HCT116 (cell line): ENCODE measurements around the gene AP5M1. TPM values are rescaled to one million over a fixed set of nuclear protein-coding genes. Genes with fewer than 3 reads are reported as not detected.

Experiments used
- ATAC-seq: fragments of 200-7000 bp; cut with Tn5 transposase; 2 replicates; pipeline ENCODE4 v1.9.1; 2020; ENCODE audit warnings: mild to moderate bottlenecking, moderate library complexity
- BruUV-seq: library from RNA; stranded (reverse); fragments of 400-500 nt; replicated peaks from 2 replicates; lab custom pipeline; 2021; lab: Mats Ljungman, UMichigan
- CTCF ChIA-PET: fragments of 300-600 bp; sonication (Branson Sonifier 250); formaldehyde crosslinking; loops from one replicate; lab custom pipeline; 2021; ENCODE audit warnings: antibody characterized with exemption; lab: Charles Lee
- POLR2A ChIA-PET: fragments of 300-600, 350-600 bp; sonication (Branson Sonifier 250); formaldehyde crosslinking; loops from one replicate; lab custom pipeline; 2021; ENCODE audit warnings: antibody characterized with exemption; lab: Charles Lee
- RAD21 ChIA-PET, 2 experiments: fragments of 300-600 bp; sonication (Branson Sonifier 250); formaldehyde crosslinking; loops; one replicate each; lab custom pipeline; 2023; ENCODE audit warnings: low total read pairs in 2 of 2; ENCODE audit not compliant: uncharacterized antibody in 2 of 2, unreplicated experiment in 2 of 2, low non-redundant PET in 1 of 2; lab: Charles Lee
- DNase-seq: peaks from one replicate; pipeline ENCODE4 v3.0.0-alpha.2; 2010; ENCODE audit warnings: low read depth, low spot score
- H2AFZ ChIP-seq: fragments of 200-600 bp; shearing (Covaris generic), sonication (generic); 2 replicates; pipeline ENCODE4 v1.6.1; 2017; ENCODE audit warnings: low read depth, mixed run types, mixed read lengths, antibody characterized with exemption, low read length; ENCODE audit not compliant: poor library complexity, severe bottlenecking
- H3K27ac ChIP-seq: 2 replicates; pipeline ENCODE4 v1.5.1; 2012; ENCODE audit warnings: low read depth, low read length
- H3K27me3 ChIP-seq: fragments of 200-600 bp; sonication (generic); 2 replicates; pipeline ENCODE4 v1.6.1; 2016; ENCODE audit warnings: mixed run types, low read length, mixed read lengths; ENCODE audit not compliant: insufficient read depth
- H3K36me3 ChIP-seq, 2 experiments: fragments of 200-500 bp in 1 of 2; fragments of 200-600 bp in 1 of 2; sonication (Bioruptor generic) in 1 of 2; sonication (generic) in 1 of 2; 2 replicates each; pipeline versions ENCODE4 v1.5.1 to v1.6.1; 2014 to 2016; ENCODE audit warnings: low read length in 2 of 2, inconsistent platforms in 1 of 2, mixed read lengths in 1 of 2, mixed run types in 1 of 2; ENCODE audit not compliant: insufficient read depth in 2 of 2, control insufficient read depth in 1 of 2
- H3K4me1 ChIP-seq, 2 experiments: fragments of 200-600 bp in 1 of 2; sonication (generic) in 1 of 2; 2 replicates each; pipeline versions ENCODE4 v1.5.1 to v1.6.1; 2012 to 2017; ENCODE audit warnings: low read length in 2 of 2, inconsistent platforms in 1 of 2, mild to moderate bottlenecking in 1 of 2, mixed read lengths in 1 of 2, mixed run types in 1 of 2, moderate library complexity in 1 of 2; ENCODE audit not compliant: insufficient read depth in 2 of 2, control insufficient read depth in 1 of 2
- H3K4me2 ChIP-seq: fragments of 200-600 bp; sonication (generic); 2 replicates; pipeline ENCODE4 v1.6.1; 2017; ENCODE audit warnings: mixed run types, low read length, mixed read lengths
- H3K4me3 ChIP-seq, 2 experiments: fragments of 200-600 bp in 1 of 2; sonication (generic) in 1 of 2; replicated peaks in 1 of 2; 2 replicates each; pipeline ENCODE4 v1.5.1; 2011 to 2016; ENCODE audit warnings: low read length in 2 of 2, control low read depth in 1 of 2, low read depth in 1 of 2, mild to moderate bottlenecking in 1 of 2, mixed read lengths in 1 of 2, mixed run types in 1 of 2
- H3K79me2 ChIP-seq: fragments of 200-600 bp; sonication (generic); 2 replicates; pipeline ENCODE4 v1.6.1; 2017; ENCODE audit warnings: mild to moderate bottlenecking, mixed run types, low read length, moderate library complexity, mixed read lengths; ENCODE audit not compliant: insufficient read depth
- H3K9ac ChIP-seq: fragments of 200-600 bp; sonication (generic); 2 replicates; pipeline ENCODE4 v1.6.1; 2016; ENCODE audit warnings: low read length, mixed read lengths
- H3K9me2 ChIP-seq: fragments of 200-600 bp; sonication (generic), shearing (Covaris generic); 2 replicates; pipeline ENCODE4 v1.6.1; 2017; ENCODE audit warnings: mixed run types, mild to moderate bottlenecking, moderate library complexity; ENCODE audit not compliant: insufficient read depth
- H3K9me3 ChIP-seq, 2 experiments: fragments of 200-500 bp in 1 of 2; fragments of 200-600 bp in 1 of 2; sonication (Bioruptor generic) in 1 of 2; sonication (generic) in 1 of 2; 2 replicates each; pipeline ENCODE4 v1.6.1; 2014 to 2017; ENCODE audit warnings: low read length in 2 of 2, mixed read lengths in 2 of 2, inconsistent platforms in 1 of 2, low read depth in 1 of 2, mild to moderate bottlenecking in 1 of 2, mixed run types in 1 of 2, moderate library complexity in 1 of 2; ENCODE audit not compliant: control insufficient read depth in 1 of 2, insufficient read depth in 1 of 2
- H4K20me1 ChIP-seq: fragments of 200-600 bp; sonication (generic), shearing (Covaris generic); 2 replicates; pipeline ENCODE4 v1.6.1; 2017; ENCODE audit warnings: mixed run types, mild to moderate bottlenecking, moderate library complexity; ENCODE audit not compliant: insufficient read depth
- CBX3 ChIP-seq: IDR thresholded peaks from 2 replicates; pipeline ENCODE4 v1.6.1; 2012; ENCODE audit warnings: low read depth
- ELF1 ChIP-seq: IDR thresholded peaks from 2 replicates; pipeline ENCODE4 v1.6.1; 2012; ENCODE audit warnings: low read depth, borderline replicate concordance
- EZH2phosphoT487 ChIP-seq: fragments of 200-600 bp; IDR thresholded peaks from 2 replicates; pipeline ENCODE4 v1.6.1; 2018; ENCODE audit warnings: antibody characterized with exemption, borderline replicate concordance
- POLR2AphosphoS5 ChIP-seq: IDR thresholded peaks from 2 replicates; pipeline ENCODE4 v1.6.1; 2011; ENCODE audit warnings: mild to moderate bottlenecking, low read depth, low read length, moderate library complexity
- SIN3A ChIP-seq: IDR thresholded peaks from 2 replicates; pipeline ENCODE4 v1.6.1; 2012; ENCODE audit warnings: low read depth
- SP1 ChIP-seq: IDR thresholded peaks from 2 replicates; pipeline ENCODE4 v1.6.1; 2012; ENCODE audit warnings: low read depth
- YY1 ChIP-seq: IDR thresholded peaks from 2 replicates; pipeline ENCODE4 v1.6.1; 2011; ENCODE audit warnings: low read length, low read depth, moderate library complexity, mild to moderate bottlenecking; ENCODE audit not compliant: insufficient replicate concordance; ENCODE audit errors: extremely low read depth
- ZFX ChIP-seq: fragments of 450-650 bp; IDR thresholded peaks from 2 replicates; pipeline ENCODE4 v1.6.1; 2017
- intact Hi-C: fragments of 100-400 bp; cut with micrococcal nuclease; formaldehyde crosslinking; loops from 2 replicates; pipeline ENCODE4 v1.10.0; 2022
- total RNA-seq: library from RNA; stranded (reverse); gene quantifications from one replicate; pipeline ENCODE4 v1.2.1, GENCODE V29; 2021; ENCODE audit not compliant: unreplicated experiment
- TF ChIP-seq, protein P1 (sequence below), 3 experiments: fragments of 200-600 bp in 1 of 3; sonication (generic) in 1 of 3; IDR thresholded peaks in 2 of 3; conservative IDR thresholded peaks in 1 of 3; 2 replicates each; pipeline ENCODE4 v1.5.1; 2012 to 2017; ENCODE audit warnings: low read depth in 2 of 3, low read length in 2 of 3, antibody characterized with exemption in 1 of 3, borderline replicate concordance in 1 of 3, control low read depth in 1 of 3, mild to moderate bottlenecking in 1 of 3, mixed read lengths in 1 of 3, mixed run types in 1 of 3, moderate library complexity in 1 of 3; ENCODE audit not compliant: insufficient read depth in 1 of 3

The AP5M1 gene
- total RNA-seq, 1 experiment from 2014 or later = 25.3 TPM

DNA sequence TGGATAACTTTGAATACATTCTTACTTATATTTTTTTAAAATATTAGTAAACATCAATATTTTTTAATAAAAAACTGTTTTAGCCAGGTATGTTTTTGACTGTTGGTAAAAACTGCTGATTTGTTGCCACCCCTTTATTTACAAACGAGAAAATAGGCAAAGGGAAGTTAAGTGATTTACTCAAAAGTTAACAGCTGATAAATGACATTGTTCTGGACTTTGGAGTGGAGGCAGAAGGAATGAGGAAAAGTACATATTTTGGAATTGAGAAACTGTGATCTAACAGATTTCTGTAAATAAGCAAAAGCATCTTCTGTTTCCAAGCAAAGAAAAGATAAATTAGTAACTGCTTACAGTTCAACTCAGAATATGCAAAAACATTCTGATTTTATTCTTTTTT lies 4.5 kb downstream of the AP5M1 start (continued):
- TF ChIP-seq EZH2phosphoT487 = no peak
- no peak for TF ChIP-seq YY1
- no peak for TF ChIP-seq SP1
- TF ChIP-seq ZFX = no peak
- no peak for TF ChIP-seq SIN3A
- no peak for TF ChIP-seq CBX3
- TF ChIP-seq, protein P1, sequence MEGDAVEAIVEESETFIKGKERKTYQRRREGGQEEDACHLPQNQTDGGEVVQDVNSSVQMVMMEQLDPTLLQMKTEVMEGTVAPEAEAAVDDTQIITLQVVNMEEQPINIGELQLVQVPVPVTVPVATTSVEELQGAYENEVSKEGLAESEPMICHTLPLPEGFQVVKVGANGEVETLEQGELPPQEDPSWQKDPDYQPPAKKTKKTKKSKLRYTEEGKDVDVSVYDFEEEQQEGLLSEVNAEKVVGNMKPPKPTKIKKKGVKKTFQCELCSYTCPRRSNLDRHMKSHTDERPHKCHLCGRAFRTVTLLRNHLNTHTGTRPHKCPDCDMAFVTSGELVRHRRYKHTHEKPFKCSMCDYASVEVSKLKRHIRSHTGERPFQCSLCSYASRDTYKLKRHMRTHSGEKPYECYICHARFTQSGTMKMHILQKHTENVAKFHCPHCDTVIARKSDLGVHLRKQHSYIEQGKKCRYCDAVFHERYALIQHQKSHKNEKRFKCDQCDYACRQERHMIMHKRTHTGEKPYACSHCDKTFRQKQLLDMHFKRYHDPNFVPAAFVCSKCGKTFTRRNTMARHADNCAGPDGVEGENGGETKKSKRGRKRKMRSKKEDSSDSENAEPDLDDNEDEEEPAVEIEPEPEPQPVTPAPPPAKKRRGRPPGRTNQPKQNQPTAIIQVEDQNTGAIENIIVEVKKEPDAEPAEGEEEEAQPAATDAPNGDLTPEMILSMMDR (IDR thresholded peaks at IDR 0.05 in 2 of 3, conservative IDR thresholded peaks at IDR 0.05 in 1 of 3; ENCODE audit: borderline replicate concordance in 1 of 3, insufficient read depth in 1 of 3, low read depth in 2 of 3, low read length in 2 of 3) = no peak
- TF ChIP-seq POLR2AphosphoS5 = no peak

DNA sequence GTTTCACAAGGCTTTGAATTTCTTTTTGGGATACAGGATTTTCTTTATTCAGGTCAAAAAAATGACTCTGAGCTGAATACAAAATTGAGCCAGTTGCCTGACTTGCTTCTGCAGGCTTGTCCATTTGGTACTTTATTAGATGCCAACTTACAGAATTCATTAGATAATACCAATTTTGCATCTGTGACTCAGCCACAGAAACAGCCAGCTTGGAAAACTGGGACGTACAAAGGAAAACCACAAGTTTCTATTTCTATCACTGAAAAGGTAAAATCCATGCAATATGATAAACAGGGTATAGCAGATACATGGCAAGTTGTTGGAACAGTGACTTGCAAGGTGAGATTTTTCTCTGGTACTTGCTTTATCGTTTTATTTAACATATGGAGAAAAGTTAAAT lies 5.8 kb downstream of the AP5M1 start:
- Histone ChIP-seq H3K4me2 (no peak overlapping the region), H3K9me3 (no peaks in the 10 kb centered on the region), H3K9me2 (no peaks in the 10 kb centered on the region), H3K36me3 (peaks cover 5 to 14% of the 10 kb centered on the region in 2 experiments; a peak in 3 of 4 replicates), H3K4me1 (peaks cover 7 to 8% of the 10 kb centered on the region in 2 experiments; a peak in 3 of 4 replicates), H3K27me3 (no peaks in the 10 kb centered on the region), H2AFZ (no peak overlapping the region), H3K27ac (no peak overlapping the region), H3K9ac (no peak overlapping the region), H4K20me1 (no peaks in the 10 kb centered on the region), H3K4me3 (no peak overlapping the region), H3K79me2 (peaks cover 56% of the 10 kb centered on the region)
- ATAC-seq (no peak), DNase-seq (no peak)
- intact Hi-C loops = no loop called here
- ChIA-PET RAD21 (no interaction called here), POLR2A (no interaction called here), CTCF (no interaction called here)
- TF ChIP-seq EZH2phosphoT487 = no peak
- TF ChIP-seq ELF1 = no peak
- BruUV-seq = no TSS peak
